Activated CD4-positive, alpha-beta T cell treated with anti-CD3 and anti-CD28 coated beads, Interleukin-2, amount 50 U/mL, for 16 hours (primary cell): ENCODE data around the gene INO80C.

ENCODE experiments used
- DNase-seq: peaks from one replicate; pipeline ENCODE4 v3.0.0-alpha.2; 2020

The INO80C gene, protein sequence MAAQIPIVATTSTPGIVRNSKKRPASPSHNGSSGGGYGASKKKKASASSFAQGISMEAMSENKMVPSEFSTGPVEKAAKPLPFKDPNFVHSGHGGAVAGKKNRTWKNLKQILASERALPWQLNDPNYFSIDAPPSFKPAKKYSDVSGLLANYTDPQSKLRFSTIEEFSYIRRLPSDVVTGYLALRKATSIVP

DNA sequence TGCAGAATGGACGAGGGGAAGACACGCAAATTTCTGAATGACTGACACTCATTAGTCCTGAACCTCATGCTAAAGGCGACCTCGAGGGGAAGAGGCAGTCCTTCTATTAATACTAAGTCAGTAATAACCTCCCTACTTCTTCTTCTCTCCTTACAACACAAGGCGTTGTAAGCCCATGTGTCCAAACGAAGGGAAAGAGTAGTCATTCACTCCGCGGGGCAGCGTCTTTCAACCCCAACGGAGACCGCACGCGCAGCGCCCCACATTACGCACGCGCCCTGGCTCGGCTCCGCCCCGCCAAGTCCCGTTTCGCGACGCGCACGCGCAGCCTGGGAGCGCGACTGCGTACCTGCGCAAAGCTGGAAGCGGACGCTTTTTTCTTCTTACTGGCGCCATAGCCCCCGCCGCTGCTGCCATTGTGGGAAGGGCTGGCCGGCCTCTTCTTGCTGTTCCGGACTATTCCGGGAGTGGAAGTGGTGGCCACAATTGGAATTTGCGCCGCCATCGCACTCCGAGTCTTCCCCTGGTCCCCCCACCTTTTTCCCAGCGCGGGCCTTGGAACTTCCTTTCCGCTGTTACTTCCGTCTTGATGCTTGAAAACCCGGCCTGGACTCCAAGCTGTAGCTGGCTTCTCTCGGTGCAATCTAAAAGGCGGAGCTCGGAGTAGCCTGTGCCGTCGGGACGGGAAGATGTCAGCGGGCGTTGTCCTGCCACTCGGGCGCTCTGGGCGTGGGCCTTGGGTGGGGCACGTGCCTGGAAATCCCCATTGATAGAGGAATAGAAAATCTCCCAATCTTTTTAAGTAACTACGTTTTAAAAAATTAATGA is at the start of gene INO80C:
INO80C (minus strand) TSS at position 591 of the 828 bp plus-strand sequence; CDS start at position 505, 86 bp downstream.
- DNase-seq, result peak; percentile 94

DNA sequence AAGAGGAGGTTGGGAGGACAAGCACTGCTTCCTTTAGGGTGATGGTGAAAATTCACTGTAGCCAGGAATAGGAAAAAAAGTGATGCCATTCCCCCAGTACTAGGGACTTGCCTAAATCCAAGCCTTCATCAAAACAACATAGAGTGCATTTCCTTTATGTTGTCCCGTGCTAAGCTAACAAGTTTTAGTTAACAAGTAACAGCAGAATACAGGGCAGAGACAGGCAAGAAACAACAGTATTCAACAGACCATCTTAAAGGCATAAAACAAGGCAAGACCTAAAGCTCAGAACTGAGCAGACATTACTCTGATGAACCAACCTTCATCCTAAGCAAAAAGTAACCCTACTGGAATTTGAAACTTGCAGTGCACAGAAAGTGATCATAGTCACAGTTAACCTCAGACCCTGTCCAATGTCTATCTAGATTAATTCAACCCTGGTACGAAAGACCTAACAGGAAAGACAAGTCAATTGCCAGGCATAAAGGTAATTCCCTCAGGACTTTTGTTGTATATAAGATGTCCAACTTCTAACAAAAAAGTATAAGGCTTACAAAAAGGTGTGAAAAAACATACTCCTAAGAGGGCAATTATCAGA is 49.3 kb upstream of the INO80C start:
- no peak for DNase-seq

DNA sequence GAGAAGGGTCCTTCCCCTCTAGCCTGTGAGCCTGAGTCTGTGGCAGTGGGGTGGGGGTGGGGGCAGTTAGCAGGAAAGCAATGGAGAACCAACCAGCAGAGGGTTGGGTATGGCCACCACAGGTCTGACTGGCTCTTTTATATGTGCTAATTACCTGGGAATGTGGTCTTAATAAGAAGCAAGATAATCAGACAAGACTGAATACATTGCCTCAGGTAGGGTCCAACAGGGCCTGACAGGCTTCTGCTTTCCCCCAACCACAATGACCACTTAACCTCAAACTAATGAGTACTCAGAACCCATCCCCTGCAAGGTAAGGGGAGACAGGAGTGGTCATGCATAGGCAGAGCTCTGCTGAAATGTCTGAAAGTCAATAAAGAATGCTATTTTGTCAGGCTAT is 44.6 kb upstream of the INO80C start:
- DNase-seq, result no peak

DNA sequence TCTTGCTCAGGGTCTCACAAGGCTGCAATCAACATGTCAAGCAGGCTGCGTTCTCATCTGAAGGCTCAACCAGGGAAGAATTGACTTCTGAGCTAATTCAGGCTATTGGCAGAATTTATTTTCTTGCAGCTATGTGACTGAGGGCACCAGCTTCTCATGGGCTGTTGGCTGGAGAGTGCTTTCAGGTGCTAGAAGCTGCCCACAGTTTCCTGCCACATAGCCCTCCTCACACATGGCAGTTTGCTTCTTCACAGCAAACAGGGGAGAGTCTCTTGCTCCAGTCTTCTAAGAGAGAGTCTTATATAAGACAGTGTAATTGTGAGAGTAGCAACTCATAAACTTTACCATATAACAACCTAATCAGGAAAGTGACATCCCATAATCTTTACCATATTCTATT is 37.5 kb upstream of the INO80C start:
- no peak for DNase-seq

DNA sequence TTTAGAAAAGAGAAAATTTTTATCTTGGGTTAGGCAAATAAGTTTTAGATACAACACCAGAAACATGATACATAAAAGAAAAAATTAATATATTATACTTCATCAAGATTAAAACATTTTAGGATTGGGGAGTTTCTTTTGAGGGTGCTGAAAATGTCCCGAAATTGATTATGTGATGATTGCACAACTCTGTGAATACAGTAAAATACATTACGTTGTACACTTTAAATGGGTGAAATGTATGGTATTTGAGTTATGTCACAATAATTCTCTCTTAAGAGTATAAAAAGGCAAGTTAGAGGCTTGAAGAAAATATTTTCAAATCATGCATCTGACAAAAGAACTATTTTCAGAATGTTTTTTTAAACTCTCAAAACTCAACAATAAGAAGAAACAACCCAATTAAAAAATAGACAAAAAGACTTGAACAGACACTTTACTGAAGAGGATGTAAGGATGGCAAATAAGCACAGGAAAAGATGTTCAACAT is 36.2 kb upstream of the INO80C start:
- no peak for DNase-seq

DNA sequence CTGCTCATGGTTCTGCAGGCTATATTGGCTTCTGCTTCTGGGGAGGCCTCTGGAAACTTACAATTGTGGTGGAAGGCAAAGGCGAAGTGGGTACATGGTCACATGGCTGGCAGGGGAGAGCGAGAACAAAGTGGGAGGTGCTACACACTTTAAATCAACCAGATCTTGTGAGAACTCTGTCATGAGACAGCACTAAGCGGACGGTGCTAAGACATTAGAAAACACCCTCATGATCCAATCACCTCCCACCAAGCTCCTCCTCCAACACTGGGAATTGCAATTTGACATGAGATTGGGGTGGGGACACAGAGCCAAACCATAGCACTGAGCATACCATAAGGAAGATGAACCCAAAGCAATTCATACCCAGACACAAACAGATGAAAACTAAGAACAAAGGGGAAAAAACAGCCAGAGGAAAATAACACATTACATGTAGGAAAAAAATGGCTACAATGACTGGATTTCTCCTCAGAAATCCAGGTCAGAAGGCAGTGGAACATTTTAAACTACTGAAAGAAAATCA is 31.1 kb upstream of the INO80C start:
- no peak for DNase-seq

DNA sequence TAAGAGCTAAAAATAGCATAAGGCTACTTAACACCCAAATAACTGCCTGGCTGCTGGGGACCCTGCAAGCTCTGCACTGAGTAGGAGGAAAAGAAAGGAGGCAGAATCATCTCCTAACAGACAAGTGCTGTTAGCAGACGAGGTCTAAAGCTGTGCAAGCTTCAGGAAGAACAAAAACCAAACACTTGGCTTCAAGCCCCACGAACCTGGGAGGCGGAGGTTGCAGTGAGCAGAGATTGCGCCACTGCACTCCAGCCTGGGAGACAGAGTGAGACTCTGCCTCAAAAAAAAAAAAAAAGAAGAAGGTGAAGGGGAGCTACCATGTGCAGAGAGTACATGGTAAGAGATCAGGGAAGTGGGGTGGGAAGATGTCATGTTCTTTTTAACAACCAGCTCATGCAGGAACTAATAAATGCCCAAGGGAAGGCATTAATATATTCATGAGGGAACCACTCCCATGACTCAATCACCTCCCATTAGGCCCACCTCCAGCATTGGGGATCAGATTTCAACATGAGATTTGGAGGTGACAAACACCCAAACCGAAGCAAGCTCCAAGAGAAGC is 28.8 kb upstream of the INO80C start:
- DNase-seq, result no peak

DNA sequence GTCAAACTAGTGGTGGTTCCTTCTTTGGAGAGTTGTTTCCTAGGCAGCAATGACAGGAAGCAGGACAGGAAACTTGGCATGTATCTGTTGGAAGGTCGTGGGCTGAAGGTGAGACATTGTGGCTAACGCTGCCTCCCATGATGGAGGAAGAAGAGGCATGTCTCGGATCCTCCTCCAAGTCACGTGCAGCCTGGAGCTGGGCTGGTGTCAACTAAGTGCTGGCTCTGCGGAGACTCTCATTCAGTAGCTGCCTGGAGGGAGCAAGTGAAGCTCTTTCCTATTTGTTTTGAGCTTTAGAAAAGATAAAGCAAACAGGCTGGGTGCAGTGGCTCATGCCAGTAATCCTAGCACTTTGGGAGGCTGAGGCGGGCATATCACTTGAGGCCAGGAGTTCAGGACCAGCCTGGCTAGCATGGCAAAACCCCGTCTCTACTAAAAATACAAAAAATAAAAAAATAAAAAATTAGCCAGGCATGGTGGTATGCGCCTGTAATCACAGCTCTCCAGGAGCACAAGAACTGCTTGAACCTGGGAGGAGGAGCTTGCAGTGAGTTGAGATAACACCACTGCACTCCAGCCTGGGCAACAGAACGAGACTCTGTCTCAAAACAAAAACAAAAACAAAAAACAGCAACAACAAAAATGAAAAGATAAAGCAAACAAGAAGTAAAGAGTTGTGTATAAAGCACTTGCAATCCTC is 28.2 kb upstream of the INO80C start:
- no peak for DNase-seq

DNA sequence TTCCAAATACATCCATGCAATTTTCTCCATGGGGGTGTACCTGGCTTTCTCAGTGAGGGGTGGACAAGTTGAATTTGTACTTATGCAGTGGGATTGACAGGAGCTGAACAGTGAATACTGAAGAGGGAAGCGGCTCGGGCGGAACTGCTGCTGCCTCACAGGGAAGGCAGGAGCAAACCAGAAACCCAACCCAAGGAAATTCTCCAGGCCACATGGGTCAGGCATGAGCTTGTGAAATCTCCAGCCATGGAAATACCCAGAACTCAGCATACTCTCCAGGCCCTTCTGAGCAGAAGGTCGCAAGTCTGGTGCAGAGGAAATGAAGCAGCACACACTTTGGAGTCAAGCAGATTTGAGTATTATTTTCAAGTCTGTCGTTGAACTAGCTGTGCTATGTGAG is 26.5 kb upstream of the INO80C start:
- DNase-seq, result no peak

DNA sequence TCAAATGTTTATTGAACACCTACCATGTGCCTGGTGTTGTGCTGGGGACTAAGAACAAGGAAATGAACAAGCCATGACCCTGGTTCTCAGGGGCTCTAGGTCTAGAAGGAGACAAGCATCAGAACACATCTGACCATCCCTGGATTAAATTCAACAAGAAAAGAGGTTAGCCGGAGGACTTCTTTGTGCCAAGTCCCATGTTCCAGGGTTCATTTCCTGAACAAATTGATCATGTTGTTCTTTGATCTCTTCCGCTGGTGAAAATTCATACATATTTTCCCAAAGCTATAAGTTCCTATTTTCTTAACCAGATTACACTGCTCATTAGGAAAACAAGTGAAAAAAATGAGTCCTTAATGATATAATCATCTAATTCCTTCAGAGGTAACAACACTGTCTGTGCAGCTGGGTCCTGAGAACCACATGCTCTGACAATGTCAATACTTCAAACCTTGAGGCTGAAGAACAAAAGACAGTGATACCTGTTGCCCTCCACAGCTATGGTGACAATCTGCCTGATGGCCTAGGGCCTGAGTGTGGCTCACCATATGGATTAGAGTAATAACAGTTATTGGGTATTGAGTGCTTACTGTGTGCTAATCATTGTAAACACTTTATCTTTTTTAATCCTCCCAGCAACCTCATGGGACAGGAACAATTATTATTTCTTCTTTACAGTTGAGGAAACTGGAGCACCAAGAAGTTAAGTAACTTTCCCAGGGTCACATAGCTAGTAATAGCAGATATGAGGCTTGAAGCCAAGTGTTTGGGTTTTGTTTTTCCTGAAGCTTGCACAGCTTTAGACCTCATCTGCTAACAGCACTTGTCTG is 24.6 kb upstream of the INO80C start:
- no peak for DNase-seq

DNA sequence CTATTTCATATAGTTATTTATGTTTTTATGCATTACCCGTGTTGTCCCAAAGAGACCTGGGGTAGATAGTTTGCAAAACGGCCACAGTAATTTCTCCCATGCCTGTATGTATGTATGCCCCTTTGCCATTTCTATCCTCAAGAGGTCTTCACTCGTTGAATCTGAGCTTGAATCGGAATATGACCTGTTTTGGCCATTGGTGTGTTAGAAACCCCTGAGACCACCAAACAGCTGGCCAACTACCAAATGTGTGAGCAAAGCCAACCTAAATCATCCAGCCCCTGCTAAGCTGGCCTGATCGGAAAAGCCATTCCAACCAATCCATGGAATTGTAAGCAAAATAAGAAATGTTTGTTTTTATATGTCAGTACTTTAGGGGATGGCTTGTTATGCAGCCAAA is 23.4 kb upstream of the INO80C start:
- no peak for DNase-seq

DNA sequence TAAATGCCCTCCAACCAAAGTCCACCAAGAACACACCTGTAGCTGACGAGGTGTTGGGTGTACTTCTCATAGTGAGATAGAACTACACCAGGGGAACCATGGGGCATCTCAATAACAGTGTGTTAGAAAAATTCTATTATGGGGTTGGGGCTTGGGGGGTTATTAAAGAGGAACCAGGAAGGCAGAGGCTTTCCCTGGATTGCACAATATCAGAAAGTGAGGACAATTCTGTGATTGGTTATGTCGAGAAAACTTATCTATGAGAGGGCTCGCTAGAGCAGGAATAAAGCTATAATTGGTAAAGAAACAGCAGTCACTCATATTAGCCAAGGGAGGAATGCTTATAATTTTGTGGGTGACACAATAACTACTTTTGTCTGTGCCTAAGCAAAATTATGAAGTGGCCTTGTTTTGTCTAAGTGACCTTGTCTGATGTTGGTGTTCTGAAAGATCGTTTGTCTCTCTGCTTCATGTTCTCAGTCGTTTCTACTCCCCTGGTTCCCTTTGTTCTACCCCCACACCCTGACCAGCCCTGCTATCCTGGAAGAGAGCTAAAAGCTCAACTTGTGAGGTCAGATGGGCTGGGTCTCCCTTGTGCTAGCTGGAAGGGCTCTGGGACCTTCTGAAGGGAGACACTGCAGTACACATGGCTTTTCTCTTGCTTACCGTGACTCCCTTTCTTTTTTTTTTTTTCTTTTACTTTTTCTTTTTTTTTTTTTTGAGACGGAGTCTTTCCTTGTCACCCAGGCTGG is 21.6 kb upstream of the INO80C start:
- no peak for DNase-seq

DNA sequence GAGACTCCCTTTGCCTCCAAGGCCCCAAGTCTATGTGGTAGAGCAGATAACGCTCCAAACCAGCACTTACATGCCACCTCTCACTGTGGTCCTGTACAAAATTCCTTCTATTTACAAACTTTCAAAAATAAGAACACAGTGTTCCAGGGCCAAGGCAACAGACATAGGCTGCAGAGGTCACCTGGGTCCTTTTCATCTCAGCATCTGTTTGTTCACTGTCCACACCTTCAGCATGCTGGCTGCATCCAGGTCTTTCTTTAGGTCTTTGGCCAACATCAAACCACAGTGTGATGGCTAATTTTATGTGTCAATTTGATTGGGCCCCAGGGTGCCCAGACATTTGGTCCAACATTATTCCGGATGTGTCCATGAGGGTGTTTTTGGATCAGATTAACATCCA is 20.0 kb upstream of the INO80C start:
- no peak for DNase-seq

DNA sequence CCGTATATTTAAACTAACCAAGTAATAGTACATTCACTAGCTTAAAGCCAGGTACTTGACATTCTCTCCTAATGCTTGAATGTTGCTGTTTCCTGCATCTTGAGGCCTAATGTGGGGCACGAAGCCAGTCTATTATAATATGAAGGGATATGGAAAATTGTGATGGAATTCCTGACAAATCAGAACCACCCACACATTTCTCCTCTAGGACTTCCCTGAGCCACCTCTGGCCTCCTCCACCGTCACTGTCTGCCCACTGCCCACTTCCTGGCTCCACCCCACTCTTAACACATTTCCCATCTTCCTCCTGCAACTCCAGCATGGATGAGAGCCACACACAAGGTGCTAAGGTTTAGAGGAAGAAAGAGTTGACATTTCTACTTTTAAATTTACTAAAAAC is 19.0 kb upstream of the INO80C start:
- DNase-seq, result no peak

DNA sequence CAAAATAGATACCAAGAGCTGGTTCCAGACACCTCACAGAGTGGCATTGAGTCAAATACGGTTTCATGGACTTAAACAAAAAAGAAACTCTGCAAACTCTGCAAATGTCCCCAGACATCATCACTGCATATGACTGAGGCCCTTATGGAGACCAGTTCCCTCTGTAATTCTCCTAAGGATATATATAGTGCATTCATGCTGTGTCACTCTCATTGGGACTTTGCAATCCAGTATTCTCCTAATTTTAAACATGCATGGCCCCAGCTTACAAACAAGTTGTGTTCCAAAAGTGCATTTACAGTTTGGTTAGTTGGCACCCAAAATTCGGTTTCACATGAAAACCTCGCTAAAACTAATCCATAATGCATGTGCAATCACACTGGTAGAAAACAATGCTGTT is 18.6 kb upstream of the INO80C start:
- DNase-seq, result no peak

DNA sequence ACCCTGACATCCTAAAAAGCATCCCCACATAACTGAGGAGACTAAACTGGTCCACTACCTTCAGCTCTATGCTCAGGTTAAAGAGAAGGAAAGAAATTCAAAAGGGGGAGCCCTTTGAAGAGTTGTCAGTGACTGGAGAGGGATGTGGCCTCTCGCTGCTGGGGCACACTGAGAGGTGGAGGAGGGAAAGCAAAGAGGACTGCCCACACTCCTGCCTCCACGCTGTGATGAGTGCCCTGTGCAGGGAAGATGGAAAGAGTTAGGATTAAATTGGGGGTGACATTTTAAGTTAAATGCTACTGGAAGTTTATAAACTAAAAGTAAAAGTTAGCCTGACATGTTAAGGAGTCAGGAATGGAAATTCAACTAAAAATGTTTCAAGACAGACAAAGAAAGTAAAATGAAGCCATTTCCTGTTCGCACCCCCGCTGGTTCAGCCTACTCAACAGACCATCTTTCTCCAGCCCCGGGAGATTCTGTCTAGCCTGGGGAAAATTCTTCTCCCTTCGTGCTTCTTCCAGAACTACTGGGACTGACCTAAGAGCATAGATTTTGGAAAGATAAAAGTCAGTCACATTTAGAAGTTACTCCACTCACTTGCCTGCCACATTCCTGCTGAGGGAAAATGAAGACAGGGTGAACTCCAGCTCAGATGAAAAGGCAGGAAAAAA is 17.8 kb upstream of the INO80C start:
- DNase-seq, result no peak

DNA sequence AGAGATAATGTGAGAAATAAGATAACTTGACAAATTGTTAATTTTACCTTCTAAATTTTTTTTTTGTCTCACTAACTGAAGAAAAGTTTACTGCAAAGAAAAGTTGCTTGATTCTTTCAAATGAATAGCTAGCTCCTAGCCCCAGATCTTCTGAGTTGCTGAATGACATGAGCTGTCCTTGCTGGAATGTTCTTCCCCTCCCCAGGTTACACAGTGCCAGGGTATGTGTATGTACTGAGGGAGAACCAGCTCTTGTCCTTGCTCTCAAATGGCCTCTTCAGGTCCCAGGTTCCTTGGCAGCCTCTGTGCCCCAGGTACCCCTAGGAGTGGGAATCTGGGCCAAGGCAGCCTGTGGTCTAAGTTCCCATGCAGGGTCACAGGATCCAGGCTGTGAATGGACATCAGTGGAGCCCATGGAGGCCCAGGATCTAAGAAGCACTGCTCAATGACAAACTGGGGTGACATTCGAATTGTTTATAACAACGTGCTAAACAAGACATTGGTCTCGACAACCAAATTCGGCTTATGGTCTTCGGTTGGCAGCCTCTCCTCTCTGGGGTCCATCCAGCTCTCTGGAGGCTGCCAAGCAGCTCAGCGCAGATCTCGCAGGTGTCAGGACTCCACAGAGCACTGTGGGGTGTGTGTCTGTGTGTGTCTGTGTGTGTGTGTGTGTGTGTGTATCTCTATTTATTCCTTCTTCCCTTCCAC is 17.1 kb upstream of the INO80C start:
- DNase-seq, result no peak

DNA sequence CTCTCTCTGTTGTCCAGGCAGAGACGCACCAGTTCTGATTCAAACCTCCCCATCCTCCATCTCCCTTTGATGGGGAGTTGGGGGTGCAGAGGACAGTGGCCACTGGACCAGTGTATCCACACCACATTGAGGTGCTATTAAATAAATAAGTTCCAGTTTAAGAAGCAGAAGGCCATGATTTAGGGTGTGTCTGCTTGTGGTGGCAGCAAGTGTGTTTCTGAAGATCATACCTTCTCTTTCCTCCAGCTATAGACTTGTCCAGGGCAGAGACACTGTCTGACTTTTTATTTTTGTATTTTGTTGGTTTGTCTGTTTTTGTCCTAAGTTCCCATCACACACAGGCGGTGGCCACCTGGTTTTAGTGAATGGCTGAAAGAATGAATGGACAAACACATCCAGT is 16.5 kb upstream of the INO80C start:
- DNase-seq, result no peak

DNA sequence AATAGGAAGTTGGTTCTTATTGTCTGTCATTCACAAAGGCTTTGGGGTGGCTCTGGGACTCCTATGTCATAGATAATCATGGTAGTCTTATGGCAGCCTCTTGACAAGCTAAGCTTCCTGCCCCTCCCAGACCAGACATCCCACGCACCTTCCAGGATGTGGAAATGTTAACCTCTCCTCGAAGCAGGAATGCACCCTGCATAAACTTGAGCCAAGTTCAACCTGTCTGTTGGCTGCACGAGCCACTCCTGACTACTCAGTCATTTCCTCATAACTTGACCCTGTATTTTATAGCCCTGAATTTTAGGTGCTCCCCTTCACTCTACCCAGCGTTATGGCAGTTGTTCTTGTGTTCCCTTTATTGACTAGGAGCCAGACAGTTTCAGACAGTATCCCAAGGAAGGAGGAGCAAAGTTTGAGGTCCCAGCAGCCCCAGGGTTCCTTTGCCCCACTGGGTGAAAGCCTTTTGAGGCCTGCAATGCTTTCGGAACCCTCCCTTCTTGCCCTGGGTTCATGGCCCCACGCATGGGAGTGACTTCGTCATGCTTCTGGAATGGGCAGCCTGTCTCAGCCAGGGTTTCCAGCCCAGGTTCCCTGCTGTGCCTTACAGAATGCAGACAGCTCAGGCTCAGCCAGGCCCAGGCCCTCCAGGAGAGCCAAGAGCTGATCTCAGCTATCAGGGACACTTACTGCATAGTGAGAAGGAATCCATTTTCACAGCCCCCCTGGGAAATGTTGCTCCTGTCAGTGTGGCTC is 15.6 kb upstream of the INO80C start:
- DNase-seq, result no peak
